Endodermal cell (in vitro differentiated cells): ENCODE data around the gene ZBTB39. TPM values are rescaled to one million over a fixed set of nuclear protein-coding genes. Genes with fewer than 3 reads are reported as not detected.
"Not testable (repeated sequence)": the region's sequence is repeated elsewhere in the genome, so short reads cannot be mapped to it uniquely, and the experiment has no call there.

Experiments used
- DNase-seq: peaks from one replicate; pipeline ENCODE4 v3.0.0-alpha.2; 2017
- H3K27ac ChIP-seq: 2 replicates; pipeline ENCODE4 v1.5.1; 2013; ENCODE audit warnings: mild to moderate bottlenecking, low read depth, low read length, moderate library complexity
- H3K27me3 ChIP-seq: 2 replicates; pipeline ENCODE4 v1.6.1; 2013; ENCODE audit warnings: mild to moderate bottlenecking, low read length, moderate library complexity; ENCODE audit not compliant: insufficient read depth, control insufficient read depth, poor library complexity, severe bottlenecking
- H3K36me3 ChIP-seq: 2 replicates; pipeline ENCODE4 v1.7.0; 2013; ENCODE audit warnings: mild to moderate bottlenecking, low read length, moderate library complexity; ENCODE audit not compliant: control insufficient read depth, insufficient read depth
- H3K4me1 ChIP-seq: one replicate; pipeline ENCODE4 v1.7.0; 2013; ENCODE audit warnings: low read length; ENCODE audit not compliant: control insufficient read depth, insufficient read depth
- H3K4me3 ChIP-seq: 2 replicates; pipeline ENCODE4 v1.5.1; 2013; ENCODE audit warnings: mild to moderate bottlenecking, low read length, moderate library complexity
- H3K9ac ChIP-seq: 2 replicates; pipeline ENCODE4 v1.6.1; 2013; ENCODE audit warnings: mild to moderate bottlenecking, low read length, moderate library complexity; ENCODE audit not compliant: poor library complexity, severe bottlenecking; ENCODE audit errors: extremely low read depth
- H3K9me3 ChIP-seq: 2 replicates; pipeline ENCODE4 v1.6.1; 2013; ENCODE audit warnings: mild to moderate bottlenecking, low read length, moderate library complexity; ENCODE audit not compliant: control insufficient read depth
- H3K27ac Mint-ChIP-seq: 2 replicates; pipeline ENCODE4 v1.8.0; 2020; ENCODE audit warnings: mixed read lengths
- H3K27me3 Mint-ChIP-seq: 2 replicates; pipeline ENCODE4 v1.8.0; 2021; ENCODE audit warnings: mild to moderate bottlenecking, mixed read lengths; ENCODE audit not compliant: insufficient read depth
- H3K36me3 Mint-ChIP-seq: 2 replicates; pipeline ENCODE4 v1.8.0; 2020; ENCODE audit warnings: low read depth, mixed read lengths
- H3K4me1 Mint-ChIP-seq: 2 replicates; pipeline ENCODE4 v1.8.0; 2020; ENCODE audit warnings: mixed read lengths
- H3K4me3 Mint-ChIP-seq: 2 replicates; pipeline ENCODE4 v1.8.0; 2020; ENCODE audit warnings: mild to moderate bottlenecking, moderate library complexity, mixed read lengths
- H3K9me3 Mint-ChIP-seq: 2 replicates; pipeline ENCODE4 v1.8.0; 2020; ENCODE audit warnings: mild to moderate bottlenecking, mixed read lengths
- CTCF ChIP-seq: fragments of 200-600 bp; sonication (generic); conservative IDR thresholded peaks from 2 replicates; pipeline ENCODE4 v1.5.0; 2021; ENCODE audit warnings: antibody characterized with exemption, mild to moderate bottlenecking
- WGBS, 2 experiments: methylation state at CpG; one replicate each; pipeline versions ENCODE4 v1.1.5 to v1.1.7; 2013; ENCODE audit warnings: missing lambda C conversion rate in 2 of 2, mixed read lengths in 1 of 2; ENCODE audit not compliant: insufficient coverage in 1 of 2, insufficient read length in 1 of 2; 5-methylcytosine and 5-hydroxymethylcytosine counted together
- total RNA-seq, 2 donors: library from RNA; stranded (reverse); fragmentation: NEBNext Ultra II Directional in 1 of 2; extraction: Animal tissue kit (Norgen Biotek cat#: 25700) in 1 of 2; gene quantifications; 2 replicates in 1 of 2; 3 replicates in 1 of 2; pipeline ENCODE4 v1.2.1, GENCODE V29; 2021

Gene ZBTB39
- total RNA-seq, 2 donors from 2014 or later: 22.1 to 25.7 TPM

GRCh38 chr12:56987011-56987410 lies 19.3 kb downstream of the ZBTB39 start:
- Histone ChIP-seq H3K27me3 (no peaks in the 10 kb centered on the region), H3K4me3 (no peak overlapping the region), H3K4me1 (no peaks in the 10 kb centered on the region), H3K27ac (no peak overlapping the region), H3K9me3 (no peaks in the 10 kb centered on the region), H3K36me3 (no peaks in the 10 kb centered on the region), H3K9ac (no peak overlapping the region)
- H3K27me3 Mint-ChIP-seq: no peaks in the 10 kb centered on the region
- no peak overlapping the region for H3K27ac Mint-ChIP-seq
- no peak overlapping the region for H3K4me3 Mint-ChIP-seq
- no peaks in the 10 kb centered on the region for H3K36me3 Mint-ChIP-seq
- TF ChIP-seq CTCF: no peak
- no peaks in the 10 kb centered on the region for H3K9me3 Mint-ChIP-seq
- DNase-seq: no peak
- H3K4me1 Mint-ChIP-seq: peaks cover 16% of the 10 kb centered on the region

- peaks cover 14% of the 10 kb centered on the region for H3K4me1 Mint-ChIP-seq
- not testable (repeated sequence) for H3K4me1 ChIP-seq, H3K27me3 ChIP-seq, H3K36me3 Mint-ChIP-seq, H3K9me3 ChIP-seq, H3K4me3 ChIP-seq, H3K4me3 Mint-ChIP-seq, H3K36me3 ChIP-seq, H3K27ac Mint-ChIP-seq, H3K9me3 Mint-ChIP-seq, H3K9ac ChIP-seq, H3K27me3 Mint-ChIP-seq, H3K27ac ChIP-seq
- WGBS, 2 experiments: 79 to 87% methylated on average over 3 to 5 of the region's 6 CpGs
- peak; percentile 76 for DNase-seq
These were observed 20.6 kb downstream of the ZBTB39 start for GRCh38 chr12:56985714-56986113.

- DNase-seq: peak; percentile 33
- H3K4me3 Mint-ChIP-seq: no peak overlapping the region
- no peaks in the 10 kb centered on the region for H3K36me3 Mint-ChIP-seq
- no peaks in the 10 kb centered on the region for H3K4me1 ChIP-seq
- H3K27me3 Mint-ChIP-seq: no peaks in the 10 kb centered on the region
- no peaks in the 10 kb centered on the region for H3K27me3 ChIP-seq
- no peak overlapping the region for H3K27ac ChIP-seq
- H3K9ac ChIP-seq: no peak overlapping the region
- peaks cover 11% of the 10 kb centered on the region for H3K4me1 Mint-ChIP-seq
- no peak for TF ChIP-seq CTCF
- no peaks in the 10 kb centered on the region for H3K36me3 ChIP-seq
- H3K4me3 ChIP-seq: no peak overlapping the region
- no peaks in the 10 kb centered on the region for H3K9me3 ChIP-seq
- no peaks in the 10 kb centered on the region for H3K9me3 Mint-ChIP-seq
- H3K27ac Mint-ChIP-seq: no peak overlapping the region
- WGBS, 2 experiments: 93 to 100% methylated on average over 4 of the region's 4 CpGs
These were observed 23.0 kb downstream of the ZBTB39 start for GRCh38 chr12:56983386-56983785.

- not testable (repeated sequence) for H3K27me3 Mint-ChIP-seq, H3K9me3 Mint-ChIP-seq, H3K9ac ChIP-seq, H3K9me3 ChIP-seq, H3K4me3 Mint-ChIP-seq, H3K27me3 ChIP-seq, H3K4me1 Mint-ChIP-seq, H3K36me3 Mint-ChIP-seq, H3K27ac Mint-ChIP-seq, H3K4me3 ChIP-seq, H3K4me1 ChIP-seq, H3K36me3 ChIP-seq, H3K27ac ChIP-seq
- WGBS, 2 experiments: 93% methylated on average over 3 of the region's 3 CpGs; no CpG with 5 or more reads in 1 of the 2 experiments
- peak; percentile 21 for DNase-seq
These were observed 23.6 kb downstream of the ZBTB39 start for GRCh38 chr12:56982578-56983236.
